Thyroid gland (tissue), 4 donors: Measurements from ENCODE around the gene ANXA2. TPM values are rescaled to one million over a fixed set of nuclear protein-coding genes. Genes with fewer than 3 reads are reported as not detected.
A peak's percentile ranks its signal among the peaks of the same experiment; 100 is the strongest.
"Not testable (repeated sequence)": the region's sequence is repeated elsewhere in the genome, so short reads cannot be mapped to it uniquely, and the experiment has no call there.

ENCODE experiments used
- DNase-seq, 2 donors: peaks; one replicate each; pipeline ENCODE4 v3.0.0-alpha.2; 2019
- H3K27ac ChIP-seq, 3 donors: fragments of 200-600 bp; sonication (generic); 1 replicate in 2 of 3; 2 replicates in 1 of 3; pipeline ENCODE4 v1.5.1; 2016 to 2019; ENCODE audit warnings: mild to moderate bottlenecking in 1 of 3, moderate library complexity in 1 of 3
- H3K27me3 ChIP-seq: fragments of 200-600 bp; sonication (generic); one replicate; pipeline ENCODE4 v1.5.1; 2019
- H3K36me3 ChIP-seq, 2 donors: fragments of 200-600 bp; sonication (generic); one replicate each; pipeline ENCODE4 v1.5.1; 2016 to 2019
- H3K4me1 ChIP-seq, 2 donors: fragments of 200-600 bp; sonication (generic); one replicate each; pipeline ENCODE4 v1.5.1; 2017 to 2019
- H3K4me3 ChIP-seq, 3 donors: fragments of 200-600 bp; sonication (generic); replicated peaks in 1 of 3; 1 replicate in 2 of 3; 2 replicates in 1 of 3; pipeline ENCODE4 v1.5.1; 2016; ENCODE audit warnings: mild to moderate bottlenecking in 1 of 3
- H3K9me3 ChIP-seq: fragments of 200-600 bp; sonication (generic); one replicate; pipeline ENCODE4 v1.5.1; 2017
- CTCF ChIP-seq, 6 experiments: fragments of 200-600 bp in 3 of 6; fragments of 450-650 bp in 3 of 6; sonication (generic) in 3 of 6; IDR thresholded peaks; one replicate each; pipeline ENCODE4 v1.5.1; 2016 to 2019; ENCODE audit warnings: antibody characterized with exemption in 6 of 6, mild to moderate bottlenecking in 2 of 6, inconsistent platforms in 1 of 6, moderate library complexity in 1 of 6
- POLR2A ChIP-seq, 2 donors: fragments of 450-650 bp; IDR thresholded peaks; one replicate each; pipeline ENCODE4 v1.6.1; 2017; ENCODE audit warnings: antibody characterized with exemption in 2 of 2, mild to moderate bottlenecking in 2 of 2, moderate library complexity in 1 of 2
- WGBS, 2 donors: methylation state at CpG; one replicate each; pipeline ENCODE4 v1.1.5; 2017; 5-methylcytosine and 5-hydroxymethylcytosine counted together
- intact Hi-C: fragments of 100-400 bp; cut with DNase I; formaldehyde crosslinking; loops from one replicate; pipeline ENCODE4 v1.15.1; 2023
- total RNA-seq, 4 donors: library from RNA; depleted of rRNA; stranded (reverse); fragments of >200 nt; gene quantifications; one replicate each; pipeline ENCODE4 v1.2.3, GENCODE V29; 2016

The ANXA2 gene
- total RNA-seq, 4 donors from 2014 or later, result 436 to 796 (median 612) TPM

GRCh38 chr15:60359738-60360137, 38.0 kb downstream of the ANXA2 start:
- peak in 4 of 6 experiments; percentile 66 to 75 (median 70) for TF ChIP-seq CTCF (IDR thresholded peaks at IDR 0.05)
- not testable (repeated sequence) for H3K4me3 ChIP-seq, H3K9me3 ChIP-seq, H3K27me3 ChIP-seq
- 70 to 74% methylated on average over 10 of the region's 10 CpGs for WGBS, 2 donors
- intact Hi-C loops, result loop anchor here (5.0 to 10.0 kb wide), 2 partner anchors 38 to 85 kb away; partner anchors contain the start of gene ANXA2
- Histone ChIP-seq H3K4me1 (peaks cover 9 to 24% of the 10 kb centered on the region in 2 donors), H3K36me3 (peaks cover 52 to 63% of the 10 kb centered on the region in 2 donors), H3K27ac (peak overlapping the region in 2 of 3 donors; percentile 32 to 37)
- peak; percentile 27 to 40 for DNase-seq

- peaks cover 9 to 24% of the 10 kb centered on the region in 2 donors for H3K4me1 ChIP-seq
Measured at GRCh38 chr15:60358935-60359682, 38.7 kb downstream of the ANXA2 start.

GRCh38 chr15:60356832-60357231, 41.0 kb downstream of the ANXA2 start:
- intact Hi-C loops, result loop anchor here (10.0 kb wide), 1 partner anchor 88 kb away; no protein-coding TSS in a partner anchor
- peaks cover 68 to 77% of the 10 kb centered on the region in 2 donors for H3K36me3 ChIP-seq
- no peaks in the 10 kb centered on the region for H3K27me3 ChIP-seq
- no peak for DNase-seq
- TF ChIP-seq CTCF (IDR thresholded peaks at IDR 0.05) (no peak), POLR2A (IDR thresholded peaks at IDR 0.05) (no peak)
- no peak overlapping the region for H3K27ac ChIP-seq
- WGBS, 2 donors, result 81 to 85% methylated on average over 4 of the region's 4 CpGs
- peaks cover 0 to 9% of the 10 kb centered on the region in 2 donors for H3K4me1 ChIP-seq
- H3K9me3 ChIP-seq, result no peaks in the 10 kb centered on the region
- no peak overlapping the region for H3K4me3 ChIP-seq

More at GRCh38 chr15:60358935-60359682, 38.7 kb downstream of the ANXA2 start:
- H3K9me3 ChIP-seq, result no peaks in the 10 kb centered on the region
- H3K36me3 ChIP-seq, result peaks cover 56 to 66% of the 10 kb centered on the region in 2 donors
- H3K27me3 ChIP-seq, result no peaks in the 10 kb centered on the region
- TF ChIP-seq POLR2A (IDR thresholded peaks at IDR 0.05) (no peak), CTCF (IDR thresholded peaks at IDR 0.05) (no peak)
- WGBS, 2 donors, result 74 to 76% methylated on average over 10 of the region's 10 CpGs
- intact Hi-C loops, result loop anchor here (10.0 kb wide), 1 partner anchor 86 kb away; no protein-coding TSS in a partner anchor
- no peak for DNase-seq
- H3K4me3 ChIP-seq, result no peak overlapping the region
- H3K27ac ChIP-seq, result peak overlapping the region in 2 of 3 donors; percentile 32 to 37

- no peak for TF ChIP-seq POLR2A (IDR thresholded peaks at IDR 0.05)
- TF ChIP-seq CTCF (IDR thresholded peaks at IDR 0.05), result no peak
- Histone ChIP-seq H3K36me3 (peaks cover 77 to 83% of the 10 kb centered on the region in 2 donors), H3K4me1 (peaks cover 0 to 9% of the 10 kb centered on the region in 2 donors), H3K4me3 (no peak overlapping the region), H3K9me3 (no peaks in the 10 kb centered on the region), H3K27ac (no peak overlapping the region), H3K27me3 (no peaks in the 10 kb centered on the region)
- WGBS, 2 donors, result 86 to 87% methylated on average over 10 of the region's 10 CpGs
- intact Hi-C loops, result loop anchor here (10.0 kb wide), 1 partner anchor 89 kb away; no protein-coding TSS in a partner anchor
- DNase-seq, result no peak
Measured at GRCh38 chr15:60355148-60355857, 42.5 kb downstream of the ANXA2 start.
